Measurements from ENCODE around the gene UBE2QL1. TPM values are rescaled to one million over a fixed set of nuclear protein-coding genes. Genes with fewer than 3 reads are reported as not detected.

The UBE2QL1 gene
- total RNA-seq, 4 donors from 2014 or later: 0.72 to 5.0 (median 2.4) TPM

- DNase-seq (ENCODE audit: low spot score) (no peak), ATAC-seq (ENCODE audit: low FRiP score) (no peak)
- no peak for TF ChIP-seq CTCF (IDR thresholded peaks at IDR 0.05)
Measured at GRCh38 chr5:6539060-6539459, 90.4 kb downstream of the UBE2QL1 start.

GRCh38 chr5:6540111-6540827 is 91.6 kb downstream of the UBE2QL1 start:
- no peak for TF ChIP-seq CTCF (IDR thresholded peaks at IDR 0.05)
- no peak for ATAC-seq (ENCODE audit: low FRiP score)
- DNase-seq (ENCODE audit: low spot score): no peak

GRCh38 chr5:6541256-6542013 is 92.8 kb downstream of the UBE2QL1 start:
- DNase-seq (ENCODE audit: low spot score): no peak
- no peak for ATAC-seq (ENCODE audit: low FRiP score)
- no peak for TF ChIP-seq CTCF (IDR thresholded peaks at IDR 0.05)

- no peak for DNase-seq (ENCODE audit: low spot score)
- ATAC-seq (ENCODE audit: low FRiP score): no peak
- no peak for TF ChIP-seq CTCF (IDR thresholded peaks at IDR 0.05)
Measured at GRCh38 chr5:6542421-6543345, 94.0 kb downstream of the UBE2QL1 start.

GRCh38 chr5:6543346-6543730 is 94.7 kb downstream of the UBE2QL1 start:
- ATAC-seq (ENCODE audit: low FRiP score) (no peak), DNase-seq (ENCODE audit: low spot score) (no peak)
- no peak for TF ChIP-seq CTCF (IDR thresholded peaks at IDR 0.05)

GRCh38 chr5:6543830-6544560 is 95.3 kb downstream of the UBE2QL1 start:
- TF ChIP-seq CTCF (IDR thresholded peaks at IDR 0.05): no peak
- no peak for DNase-seq (ENCODE audit: low spot score)
- no peak for ATAC-seq (ENCODE audit: low FRiP score)
